BE2C (cell line): Measurements from ENCODE around the gene CALCOCO1.

Source experiments
- DNase-seq: peaks from one replicate; pipeline ENCODE4 v3.0.0-alpha.2; 2020
- H3K27me3 ChIP-seq: fragments of 250-450 bp; sonication (Bioruptor Pico); 2 replicates; pipeline ENCODE4 v1.5.1; 2020; ENCODE audit warnings: mild to moderate bottlenecking
- H3K36me3 ChIP-seq: fragments of 250-450 bp; sonication (Bioruptor Pico); 2 replicates; pipeline ENCODE4 v1.5.1; 2020; ENCODE audit warnings: mild to moderate bottlenecking
- H3K4me1 ChIP-seq: fragments of 250-450 bp; sonication (Bioruptor Pico); 2 replicates; pipeline ENCODE4 v1.5.1; 2020
- H3K4me3 ChIP-seq: 2 replicates; pipeline ENCODE4 v1.5.1; 2011; ENCODE audit warnings: low read depth, low read length
- H3K9me3 ChIP-seq: fragments of 250-450 bp; sonication (Bioruptor Pico); 2 replicates; pipeline ENCODE4 v1.5.1; 2020
- CTCF ChIP-seq: IDR thresholded peaks from 2 replicates; pipeline ENCODE4 v1.5.1; 2012; ENCODE audit warnings: mild to moderate bottlenecking, low read depth, low read length

The CALCOCO1 gene

GRCh38 chr12:53667080-53667479 lies 60.2 kb downstream of the CALCOCO1 start:
- Histone ChIP-seq H3K9me3 (no peaks in the 10 kb centered on the region), H3K36me3 (peaks cover 95% of the 10 kb centered on the region), H3K27me3 (no peaks in the 10 kb centered on the region), H3K4me3 (no peak overlapping the region), H3K4me1 (no peaks in the 10 kb centered on the region; the same call in 1 of the 2 replicates)
- TF ChIP-seq CTCF: no peak
- no peak for DNase-seq

DNA sequence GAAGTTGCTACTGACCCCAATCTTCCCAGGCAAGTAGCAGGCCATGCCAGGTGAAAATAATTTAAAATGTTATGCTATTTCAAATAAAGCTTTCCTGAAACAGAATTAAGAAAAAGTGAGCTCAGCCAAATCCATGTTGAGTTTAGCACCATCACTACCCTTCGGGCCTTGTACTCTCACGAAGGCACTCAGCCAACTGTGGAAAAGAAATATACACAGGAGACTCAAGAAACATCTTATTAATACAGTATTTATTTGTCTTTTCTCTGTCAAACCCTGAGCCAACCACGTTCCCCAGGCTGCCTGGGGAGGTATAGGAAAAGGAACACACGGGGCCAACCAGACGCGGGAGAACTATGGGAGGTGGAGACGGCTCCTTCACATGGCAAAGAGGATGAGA lies 62.3 kb downstream of the CALCOCO1 start:
- TF ChIP-seq CTCF: no peak
- Histone ChIP-seq H3K9me3 (no peaks in the 10 kb centered on the region), H3K27me3 (no peaks in the 10 kb centered on the region), H3K4me3 (no peak overlapping the region), H3K4me1 (no peaks in the 10 kb centered on the region), H3K36me3 (peaks cover 84% of the 10 kb centered on the region)
- DNase-seq: no peak

DNA sequence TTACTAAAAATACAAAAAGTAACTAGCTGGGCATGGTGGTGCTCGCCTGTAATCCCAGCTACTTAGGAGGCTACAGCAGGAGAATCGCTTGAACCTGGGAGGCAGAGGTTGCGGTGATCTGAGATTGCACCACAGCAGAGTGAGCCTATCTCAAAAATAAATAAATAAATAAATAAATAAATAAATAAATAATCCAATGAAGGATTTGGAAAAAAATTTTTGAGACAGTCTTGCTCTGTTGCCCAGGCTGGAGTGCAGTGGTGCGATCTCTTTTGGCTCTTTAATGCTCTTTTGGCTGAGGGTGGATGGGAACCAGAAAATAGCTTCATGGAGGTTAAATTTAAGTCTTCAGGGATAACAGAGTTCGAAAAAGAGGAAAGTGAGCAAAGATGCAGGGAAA lies 63.1 kb downstream of the CALCOCO1 start:
- Histone ChIP-seq H3K36me3 (peaks cover 77% of the 10 kb centered on the region), H3K4me1 (no peaks in the 10 kb centered on the region), H3K27me3 (no peaks in the 10 kb centered on the region), H3K9me3 (no peaks in the 10 kb centered on the region), H3K4me3 (no peak overlapping the region)
- no peak for DNase-seq
- TF ChIP-seq CTCF: no peak

- no peak for DNase-seq
Measured at GRCh38 chr12:53660041-53660440, 67.2 kb downstream of the CALCOCO1 start.

DNA sequence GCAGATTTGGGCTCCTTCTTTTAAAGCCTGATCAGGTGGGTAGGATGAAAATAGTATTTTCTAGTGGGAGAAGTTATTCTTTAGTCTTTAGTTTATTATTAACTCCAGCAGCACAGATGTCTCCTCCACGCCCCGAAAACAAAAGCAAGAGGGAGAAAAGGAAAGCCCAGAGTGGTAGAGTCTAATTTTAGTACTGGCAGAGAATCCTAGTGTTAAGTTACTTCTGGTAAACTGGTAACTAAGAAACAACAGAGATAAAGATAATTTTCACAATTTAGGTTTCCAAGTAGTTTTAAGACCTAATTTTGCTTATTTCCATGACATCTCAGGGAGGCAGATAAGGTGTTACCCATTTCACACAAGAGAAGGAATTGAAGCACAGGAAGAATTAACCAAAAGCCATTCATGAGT lies 67.7 kb downstream of the CALCOCO1 start:
- Histone ChIP-seq H3K27me3 (no peaks in the 10 kb centered on the region), H3K4me1 (no peaks in the 10 kb centered on the region), H3K36me3 (peaks cover 32% of the 10 kb centered on the region), H3K9me3 (no peaks in the 10 kb centered on the region), H3K4me3 (no peak overlapping the region)
- TF ChIP-seq CTCF: no peak
- DNase-seq: no peak

More at GRCh38 chr12:53660041-53660440, 67.2 kb downstream of the CALCOCO1 start:
- no peaks in the 10 kb centered on the region for H3K27me3 ChIP-seq
- no peaks in the 10 kb centered on the region for H3K9me3 ChIP-seq
- H3K4me3 ChIP-seq: no peak overlapping the region
- no peaks in the 10 kb centered on the region for H3K4me1 ChIP-seq
- TF ChIP-seq CTCF: no peak
- H3K36me3 ChIP-seq: peaks cover 37% of the 10 kb centered on the region

GRCh38 chr12:53659011-53659551 lies 68.2 kb downstream of the CALCOCO1 start:
- H3K4me3 ChIP-seq: no peak overlapping the region
- H3K4me1 ChIP-seq: no peaks in the 10 kb centered on the region
- DNase-seq: no peak
- peaks cover 28% of the 10 kb centered on the region for H3K36me3 ChIP-seq
- no peaks in the 10 kb centered on the region for H3K27me3 ChIP-seq
- no peak for TF ChIP-seq CTCF
- no peaks in the 10 kb centered on the region for H3K9me3 ChIP-seq
